HTR-8/SVneo (cell line): ENCODE data around the gene DCTN2.
A peak's percentile ranks its signal among the peaks of the same experiment; 100 is the strongest.
"Not testable (repeated sequence)": the region's sequence is repeated elsewhere in the genome, so short reads cannot be mapped to it uniquely, and the experiment has no call there.

Source experiments
- DNase-seq: peaks from one replicate; pipeline ENCODE4 v3.0.0; 2011; ENCODE audit warnings: low spot score, mixed read lengths; ENCODE audit not compliant: insufficient read length
- FAIRE-seq: peaks from 2 replicates; lab custom pipeline; 2011; peaks lifted over from hg19 to GRCh38; lab: Jason Lieb, UNC

Gene DCTN2

DNA sequence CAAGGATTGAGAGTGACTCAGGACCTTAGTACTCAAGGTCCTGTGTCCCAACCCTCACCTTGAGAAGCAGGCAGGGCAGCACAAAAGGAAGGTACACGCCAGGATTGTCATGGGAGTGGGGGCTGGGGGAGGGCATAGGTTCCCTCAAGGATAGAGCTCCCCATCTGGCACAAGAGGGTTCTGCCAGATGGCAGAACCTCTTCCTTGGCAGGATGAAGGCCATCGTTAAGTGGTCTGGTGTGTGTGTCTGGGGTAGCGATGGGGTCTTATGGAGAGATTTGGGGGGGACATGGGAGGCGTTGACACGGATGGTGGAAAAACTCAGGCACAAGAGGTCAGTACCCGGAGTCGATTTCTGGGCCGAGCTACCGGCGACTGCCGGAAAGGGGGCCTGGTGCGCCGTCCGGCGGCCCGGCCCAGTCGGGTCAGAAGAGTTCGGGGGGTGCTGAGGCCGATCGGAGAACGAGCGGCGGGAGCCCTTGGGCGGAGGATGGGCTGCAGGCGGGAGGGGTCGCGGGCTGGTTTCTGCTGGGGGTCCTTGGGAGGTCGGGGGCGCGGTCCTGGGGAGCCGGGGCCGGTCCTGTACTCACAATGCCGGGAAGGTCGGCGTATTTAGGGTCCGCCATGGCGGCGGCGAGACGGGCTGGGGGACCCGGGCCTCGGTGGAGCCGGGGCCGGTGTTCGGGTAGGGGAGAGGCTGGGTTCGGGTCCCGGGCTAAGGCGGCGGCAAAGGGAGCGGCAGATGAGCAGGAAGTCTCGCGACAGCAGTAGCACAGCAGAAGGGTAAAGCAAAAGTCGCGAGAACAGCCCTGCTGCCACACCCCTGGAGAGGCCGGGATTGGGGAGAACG lies at the start of gene DCTN2:
Gene DCTN2, minus strand, starts transcription at position 755 of the 850 bp plus-strand sequence. Its CDS starts 129 bp downstream, at position 626.
- FAIRE-seq: peak; percentile 71
- DNase-seq: peak; percentile 99

DNA sequence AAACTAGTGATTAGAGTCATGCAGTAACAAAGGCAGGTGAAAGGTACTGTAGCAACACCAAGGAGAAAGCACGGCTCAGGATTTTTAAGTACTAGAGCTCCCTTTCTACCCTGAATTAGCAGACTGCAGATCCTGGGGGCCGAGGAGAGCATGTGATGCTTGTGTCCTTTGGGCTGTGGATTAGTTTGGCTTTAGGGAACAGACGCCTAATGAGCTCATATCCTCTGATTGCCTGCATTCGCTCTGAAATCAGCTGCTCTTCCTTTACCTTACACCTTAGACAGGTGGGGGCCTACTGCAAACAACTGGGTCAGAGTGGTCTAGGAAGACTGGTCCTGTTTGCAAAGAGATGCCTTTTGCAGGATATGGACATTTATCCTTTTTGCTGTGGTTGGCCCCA lies 46.2 kb upstream of the DCTN2 start:
- DNase-seq (no peak), FAIRE-seq (no peak)

- DNase-seq: no peak
- no peak for FAIRE-seq
These were observed 45.7 kb upstream of the DCTN2 start for GRCh38 chr12:57592551-57593165.

GRCh38 chr12:57591782-57592325 lies 44.9 kb upstream of the DCTN2 start:
- FAIRE-seq (no peak), DNase-seq (no peak)

- DNase-seq (peak; percentile 92), FAIRE-seq (peak; percentile 76)
These were observed 44.1 kb upstream of the DCTN2 start, which contains the start of gene PIP4K2C for GRCh38 chr12:57590864-57591781. Gene PIP4K2C (plus strand): TSS chr12:57591192. CDS start chr12:57591290, 98 bp downstream.

GRCh38 chr12:57590479-57590863 lies 43.5 kb upstream of the DCTN2 start:
- FAIRE-seq: no peak
- DNase-seq: no peak

DNA sequence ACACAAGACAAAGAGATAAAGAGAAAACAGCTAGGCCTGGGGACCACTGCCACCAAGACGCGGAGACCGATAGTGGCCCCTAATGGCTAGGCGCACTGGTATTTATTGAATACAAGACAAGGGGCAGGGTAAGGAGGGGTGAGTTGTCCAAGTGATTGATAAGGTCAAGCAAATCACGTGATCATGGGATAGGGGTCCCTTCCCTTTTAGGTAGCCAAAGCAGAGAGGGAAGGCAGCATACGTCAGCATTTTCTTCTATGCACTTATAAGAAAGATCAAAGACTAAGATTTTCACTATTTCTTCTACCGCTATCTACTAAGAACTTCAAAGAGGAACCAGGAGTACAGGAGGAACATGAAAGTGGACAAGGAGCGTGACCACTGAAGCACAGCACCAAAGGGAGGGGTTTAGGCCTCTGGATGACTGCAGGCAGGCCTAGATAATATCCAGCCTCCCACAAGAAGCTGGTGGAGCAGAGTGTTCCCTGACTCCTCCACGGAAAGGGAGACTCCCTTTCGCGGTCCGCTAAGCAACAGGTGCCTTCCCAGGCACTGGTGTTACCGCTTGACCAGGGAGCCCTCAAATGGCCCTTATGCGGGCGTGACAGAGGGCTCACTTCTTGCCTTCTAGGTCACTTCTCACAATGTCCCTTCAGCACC lies 42.1 kb upstream of the DCTN2 start:
- FAIRE-seq, DNase-seq: not testable (repeated sequence)

DNA sequence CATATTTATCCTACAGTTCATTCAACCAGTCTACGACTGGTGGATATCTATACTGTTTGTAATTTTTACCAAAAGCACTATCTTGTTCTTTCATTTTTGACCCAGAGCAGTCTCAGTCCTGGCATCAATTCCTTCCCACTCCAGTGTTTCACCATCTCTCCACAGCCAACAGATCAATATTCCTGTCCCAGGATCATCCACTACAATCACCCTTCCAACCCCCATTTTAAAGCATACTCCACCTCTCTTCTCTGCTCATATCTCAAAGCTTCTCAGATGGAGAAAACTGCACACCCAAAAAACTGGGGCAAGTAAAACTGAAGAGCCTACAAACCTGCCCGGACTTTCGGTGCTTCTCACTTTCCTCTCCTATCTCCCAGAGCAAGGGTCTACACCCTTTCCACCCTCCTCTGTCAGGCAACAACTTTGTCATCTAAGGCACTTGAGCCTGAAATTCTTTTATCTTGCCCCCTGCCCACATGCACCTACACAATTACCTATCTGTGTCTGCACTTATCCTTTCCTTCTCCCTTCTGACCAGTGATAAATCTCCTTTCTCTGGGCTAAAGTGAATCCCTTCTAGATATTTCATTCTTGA lies 39.9 kb upstream of the DCTN2 start:
- FAIRE-seq (no peak), DNase-seq (no peak)

- DNase-seq: no peak
- no peak for FAIRE-seq
These were observed 39.1 kb upstream of the DCTN2 start for GRCh38 chr12:57586128-57586527.

DNA sequence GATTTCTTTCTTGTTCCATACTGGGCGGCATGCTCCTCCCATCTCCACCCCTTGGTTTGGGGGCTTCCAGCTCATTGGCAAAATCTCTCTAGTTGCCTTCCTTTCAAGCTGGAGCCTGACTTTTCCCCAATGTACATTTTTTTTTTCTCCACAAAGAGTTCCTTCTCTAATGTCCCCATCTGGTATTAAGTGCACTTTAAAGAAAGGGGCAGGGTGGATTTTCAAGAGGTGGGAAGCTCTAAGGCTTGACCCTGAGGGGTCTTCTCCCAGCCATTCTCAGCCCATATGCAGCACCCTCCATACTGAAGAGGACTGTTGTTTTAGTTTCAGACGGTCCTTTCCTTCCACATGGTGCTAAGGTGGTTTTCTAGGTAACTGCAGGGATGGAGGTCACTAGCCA lies 38.2 kb upstream of the DCTN2 start:
- DNase-seq: no peak
- no peak for FAIRE-seq

GRCh38 chr12:57584690-57585089 lies 37.7 kb upstream of the DCTN2 start:
- no peak for DNase-seq

DNA sequence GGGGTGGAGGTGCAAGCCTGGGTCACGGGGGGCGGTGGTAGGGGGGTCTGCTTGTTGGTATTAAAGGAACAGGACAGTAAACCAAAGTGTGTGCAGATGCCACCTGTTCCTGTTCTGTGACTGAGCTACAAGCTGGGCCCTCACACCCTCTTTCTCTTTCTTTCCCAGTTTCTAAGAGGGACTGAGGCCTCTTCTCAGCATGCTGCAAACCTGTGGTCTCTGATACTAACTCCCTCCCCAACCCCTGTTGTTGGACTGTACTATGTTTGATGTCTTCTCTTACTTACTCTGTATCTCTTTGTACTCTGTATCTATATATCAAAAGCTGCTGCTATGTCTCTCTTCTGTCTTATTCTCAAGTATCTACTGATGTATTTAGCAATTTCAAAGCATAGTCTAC lies 37.1 kb upstream of the DCTN2 start:
- DNase-seq (no peak), FAIRE-seq (no peak)

More at GRCh38 chr12:57584690-57585089, 37.7 kb upstream of the DCTN2 start:
- no peak for FAIRE-seq

- no peak for FAIRE-seq
These were observed 36.2 kb upstream of the DCTN2 start for GRCh38 chr12:57583008-57583831.

DNA sequence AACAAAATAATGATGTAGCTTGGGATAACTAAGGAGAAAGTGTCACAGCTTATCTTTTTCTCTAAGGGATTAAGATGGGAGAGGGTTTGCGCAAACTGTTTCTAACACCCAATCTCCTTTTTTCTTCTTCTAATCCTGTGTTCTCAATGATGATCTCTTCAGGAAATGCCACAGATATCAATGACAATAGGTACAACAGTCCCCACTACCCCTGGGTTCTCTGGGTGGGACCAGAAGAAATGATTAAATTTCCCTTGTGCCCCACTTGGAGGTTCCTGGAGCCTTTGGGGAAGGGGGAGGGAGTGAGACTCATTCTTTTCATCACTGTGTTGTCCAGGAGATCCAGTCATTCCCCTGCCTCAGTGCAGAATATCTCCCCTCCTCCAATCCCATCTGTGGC lies 35.4 kb upstream of the DCTN2 start:
- DNase-seq: no peak
- no peak for FAIRE-seq

More at GRCh38 chr12:57583008-57583831, 36.2 kb upstream of the DCTN2 start:
- peak; percentile 93 for DNase-seq

DNA sequence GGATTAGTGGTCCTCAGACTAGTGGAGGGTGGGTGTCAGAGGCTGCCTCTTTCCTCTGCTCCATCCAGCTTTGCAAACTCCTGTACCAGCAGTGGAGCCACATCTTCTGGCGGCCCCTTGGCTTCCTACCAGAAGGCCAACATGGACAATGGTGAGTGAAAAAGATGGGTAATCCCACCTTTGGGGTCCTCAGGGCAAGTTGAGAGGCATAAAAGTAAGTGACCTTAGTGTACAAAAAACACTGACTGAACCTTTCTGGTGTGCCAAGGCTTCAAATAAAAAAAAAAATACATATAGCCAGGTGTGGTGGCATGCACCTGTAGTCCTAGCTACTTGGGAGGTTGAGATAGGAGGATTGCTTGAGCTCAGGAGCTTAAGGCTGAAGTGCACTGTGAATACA lies 34.8 kb upstream of the DCTN2 start:
- FAIRE-seq (no peak), DNase-seq (no peak)

- FAIRE-seq: no peak
- no peak for DNase-seq
These were observed 33.4 kb upstream of the DCTN2 start for GRCh38 chr12:57580466-57580795.

DNA sequence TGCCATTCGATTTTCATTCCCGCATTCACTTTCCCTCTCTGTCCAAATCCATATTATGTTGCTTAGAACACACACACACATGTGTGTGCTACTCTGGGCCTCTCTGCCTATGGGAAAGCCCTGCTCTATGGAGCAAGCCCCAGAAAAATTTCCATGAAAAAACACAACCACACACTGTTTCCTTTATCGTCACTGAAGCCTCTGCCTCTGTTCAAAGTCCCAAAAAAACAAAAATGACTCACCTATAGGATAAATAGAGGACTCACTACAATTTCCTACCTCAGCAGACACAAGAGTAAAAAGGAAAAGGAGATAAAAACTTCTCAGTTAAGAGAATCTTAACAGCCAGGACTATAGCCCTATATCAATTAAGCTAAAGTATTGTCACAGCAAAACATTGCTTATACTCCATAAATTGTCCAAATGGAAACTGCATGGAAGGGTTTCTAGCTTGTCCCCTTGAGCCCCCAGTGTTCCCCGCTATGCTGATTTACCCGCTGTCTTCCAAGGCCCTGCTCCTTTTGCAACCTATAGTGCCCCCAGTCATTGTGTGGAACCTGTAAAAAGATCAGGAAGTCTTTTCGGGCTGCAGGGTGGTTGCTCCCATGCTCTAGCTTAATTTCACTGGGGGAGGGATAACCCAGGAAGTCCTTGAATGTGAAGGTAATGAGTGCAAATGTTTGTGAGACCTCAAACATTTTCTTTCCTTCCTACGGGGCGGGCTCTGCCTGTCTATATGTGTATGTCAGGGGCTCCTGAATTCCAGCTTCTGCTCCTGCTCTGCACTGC lies 32.9 kb upstream of the DCTN2 start:
- FAIRE-seq (no peak), DNase-seq (no peak)

DNA sequence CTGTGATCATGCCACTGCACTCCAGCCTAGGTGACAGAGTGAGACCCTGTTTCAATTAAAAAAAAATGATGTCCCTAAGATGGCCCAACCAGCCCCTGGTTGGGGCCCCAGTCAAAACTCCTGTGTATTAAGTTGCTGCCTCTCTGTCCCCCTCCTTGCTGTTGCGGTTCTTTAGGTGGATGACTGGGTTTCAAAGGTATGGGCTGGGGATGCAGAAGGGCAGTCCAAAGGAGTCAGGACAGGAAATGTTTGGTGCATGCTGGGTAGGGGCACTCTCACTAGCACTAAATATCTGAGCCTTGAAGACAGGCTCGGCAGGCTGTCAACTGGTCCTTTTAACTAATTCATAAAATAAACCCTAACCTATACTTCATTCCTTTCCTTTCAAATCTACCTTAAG lies 32.0 kb upstream of the DCTN2 start:
- DNase-seq: no peak
- FAIRE-seq: no peak
